GM12801 (cell line): ENCODE results near the gene CHRNB2.

Experiments used
- TF ChIP-seq, protein P1 (sequence below): IDR thresholded peaks from one replicate; pipeline ENCODE4 v1.5.1; 2011; ENCODE audit warnings: control low read depth; ENCODE audit not compliant: insufficient read length; ENCODE audit errors: extremely low read depth

CHRNB2 gene

DNA sequence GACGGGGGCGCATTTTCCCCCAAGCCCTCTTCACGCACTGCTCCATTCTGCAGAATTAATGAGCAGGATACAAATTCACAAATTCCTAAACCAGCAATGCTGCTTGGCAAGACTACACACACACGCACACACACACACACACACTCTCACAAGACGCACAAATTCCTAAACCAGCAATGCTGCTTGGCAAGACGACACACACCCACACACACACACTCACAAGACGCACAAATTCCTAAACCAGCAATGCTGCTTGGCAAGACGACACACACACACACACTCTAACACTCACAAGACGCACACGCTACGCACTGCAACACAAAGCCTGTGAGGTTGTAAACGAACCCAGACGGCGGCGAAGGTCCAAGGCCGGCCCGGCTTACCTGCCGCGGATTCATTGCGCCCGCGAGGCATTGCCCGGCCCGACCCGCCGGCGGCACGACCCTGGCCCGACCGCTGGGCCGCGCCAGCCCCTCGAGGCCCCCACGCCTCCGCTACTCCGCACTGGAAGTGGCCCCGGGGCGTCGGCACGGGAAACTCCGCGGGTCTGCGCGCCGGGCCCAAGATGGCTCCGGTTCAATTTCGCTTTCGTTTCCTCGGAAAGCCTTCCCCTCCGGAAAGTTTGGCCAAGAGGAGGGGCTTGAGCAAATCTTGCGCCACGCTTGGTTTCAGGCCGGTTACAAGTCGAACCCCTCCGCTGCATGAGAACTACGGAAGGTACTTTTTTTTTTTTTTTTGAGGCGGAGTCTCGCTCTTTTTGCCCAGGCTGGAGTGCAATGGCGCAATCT lies 40.2 kb downstream of the CHRNB2 start, which contains the start of gene ADAR:
Gene ADAR, minus strand, starts transcription at position 578 of the 788 bp plus-strand sequence. Its CDS starts 180 bp downstream, at position 398.
- TF ChIP-seq, protein P1, sequence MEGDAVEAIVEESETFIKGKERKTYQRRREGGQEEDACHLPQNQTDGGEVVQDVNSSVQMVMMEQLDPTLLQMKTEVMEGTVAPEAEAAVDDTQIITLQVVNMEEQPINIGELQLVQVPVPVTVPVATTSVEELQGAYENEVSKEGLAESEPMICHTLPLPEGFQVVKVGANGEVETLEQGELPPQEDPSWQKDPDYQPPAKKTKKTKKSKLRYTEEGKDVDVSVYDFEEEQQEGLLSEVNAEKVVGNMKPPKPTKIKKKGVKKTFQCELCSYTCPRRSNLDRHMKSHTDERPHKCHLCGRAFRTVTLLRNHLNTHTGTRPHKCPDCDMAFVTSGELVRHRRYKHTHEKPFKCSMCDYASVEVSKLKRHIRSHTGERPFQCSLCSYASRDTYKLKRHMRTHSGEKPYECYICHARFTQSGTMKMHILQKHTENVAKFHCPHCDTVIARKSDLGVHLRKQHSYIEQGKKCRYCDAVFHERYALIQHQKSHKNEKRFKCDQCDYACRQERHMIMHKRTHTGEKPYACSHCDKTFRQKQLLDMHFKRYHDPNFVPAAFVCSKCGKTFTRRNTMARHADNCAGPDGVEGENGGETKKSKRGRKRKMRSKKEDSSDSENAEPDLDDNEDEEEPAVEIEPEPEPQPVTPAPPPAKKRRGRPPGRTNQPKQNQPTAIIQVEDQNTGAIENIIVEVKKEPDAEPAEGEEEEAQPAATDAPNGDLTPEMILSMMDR: no peak

DNA sequence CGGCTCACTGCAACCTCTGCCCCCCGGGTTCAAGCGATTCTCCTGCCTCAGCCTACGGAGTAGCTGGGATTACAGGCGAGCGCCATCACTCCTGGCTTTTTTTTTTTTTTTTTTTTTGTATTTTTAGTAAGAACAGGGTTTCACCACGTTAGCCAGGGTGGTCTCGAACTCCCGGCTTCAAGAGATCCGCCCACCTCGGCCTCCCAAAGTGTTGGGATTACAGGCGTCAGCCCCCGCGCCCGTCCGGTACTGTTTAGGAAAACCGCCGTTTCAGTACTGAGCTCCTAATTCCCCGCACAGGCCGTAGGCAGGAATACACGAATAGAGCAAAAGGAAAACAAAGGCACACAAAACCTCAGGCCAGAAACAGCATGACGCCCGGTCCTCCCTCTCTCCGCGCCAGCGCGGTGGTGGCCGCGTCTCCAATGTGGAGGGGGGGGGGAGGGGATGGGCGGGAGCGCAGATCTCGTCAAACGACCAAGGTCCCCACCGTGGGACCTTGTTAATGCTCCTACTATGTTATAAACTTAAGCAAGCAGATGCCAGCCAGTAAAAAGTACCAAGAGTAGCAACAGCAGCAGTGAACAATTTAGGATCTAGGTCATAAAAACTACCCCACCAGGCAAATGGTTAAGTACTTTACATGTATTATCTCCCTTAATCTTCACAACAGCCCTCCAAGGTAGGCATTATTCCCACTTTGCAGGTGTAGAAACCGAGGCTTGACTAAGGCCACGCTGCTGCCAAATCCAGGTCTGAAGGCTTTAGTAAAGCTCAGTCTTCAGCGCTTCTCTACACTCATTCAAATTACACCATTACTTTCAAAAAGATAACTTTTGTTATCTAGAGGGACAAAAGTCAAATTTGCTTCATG lies 41.1 kb downstream of the CHRNB2 start:
- TF ChIP-seq, protein P1: no peak

DNA sequence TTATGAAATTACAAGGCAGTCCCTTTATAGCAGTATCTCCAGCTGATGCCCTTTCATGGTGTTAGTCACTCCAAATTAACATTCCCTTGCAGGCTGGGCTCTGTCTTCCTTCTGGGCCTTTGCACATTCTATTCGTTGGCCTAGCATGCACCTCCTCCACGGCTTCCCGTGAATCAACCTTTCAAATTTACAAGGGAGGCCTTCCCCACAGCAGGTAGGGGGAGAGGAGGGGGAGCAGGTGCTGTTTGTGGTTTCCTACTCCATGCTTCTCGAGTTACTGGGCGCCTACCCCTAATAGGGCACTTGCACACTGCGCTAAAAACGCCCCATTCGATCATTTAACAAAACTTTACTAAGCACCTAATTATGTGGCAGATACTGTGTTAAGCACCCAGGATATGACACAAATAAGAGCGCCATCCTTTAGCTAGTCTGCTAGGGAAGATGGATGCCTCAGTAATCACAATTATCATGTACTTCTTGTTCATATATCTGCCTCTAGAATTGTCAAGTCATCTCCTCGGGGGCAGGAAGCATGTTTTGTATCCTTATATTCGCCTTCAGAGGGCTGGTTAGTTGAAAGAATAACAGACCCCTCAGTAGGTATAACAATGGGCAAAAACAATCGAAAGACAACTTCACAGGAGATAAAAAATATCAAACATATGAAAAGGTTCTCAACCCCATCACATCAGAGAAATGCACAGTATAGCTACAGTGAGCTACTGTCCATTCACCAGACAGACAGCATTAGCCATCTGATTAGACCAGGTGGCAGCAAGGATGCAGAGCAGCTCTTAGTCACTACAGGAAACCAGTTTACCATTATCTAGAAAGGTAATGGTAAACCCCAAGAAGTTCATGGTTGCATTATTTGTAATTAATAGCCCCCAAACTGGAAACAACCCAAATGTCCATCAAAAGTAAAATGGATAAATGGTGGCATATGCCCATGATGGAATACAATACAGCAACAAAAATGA lies 42.1 kb downstream of the CHRNB2 start:
- TF ChIP-seq, protein P1: no peak

DNA sequence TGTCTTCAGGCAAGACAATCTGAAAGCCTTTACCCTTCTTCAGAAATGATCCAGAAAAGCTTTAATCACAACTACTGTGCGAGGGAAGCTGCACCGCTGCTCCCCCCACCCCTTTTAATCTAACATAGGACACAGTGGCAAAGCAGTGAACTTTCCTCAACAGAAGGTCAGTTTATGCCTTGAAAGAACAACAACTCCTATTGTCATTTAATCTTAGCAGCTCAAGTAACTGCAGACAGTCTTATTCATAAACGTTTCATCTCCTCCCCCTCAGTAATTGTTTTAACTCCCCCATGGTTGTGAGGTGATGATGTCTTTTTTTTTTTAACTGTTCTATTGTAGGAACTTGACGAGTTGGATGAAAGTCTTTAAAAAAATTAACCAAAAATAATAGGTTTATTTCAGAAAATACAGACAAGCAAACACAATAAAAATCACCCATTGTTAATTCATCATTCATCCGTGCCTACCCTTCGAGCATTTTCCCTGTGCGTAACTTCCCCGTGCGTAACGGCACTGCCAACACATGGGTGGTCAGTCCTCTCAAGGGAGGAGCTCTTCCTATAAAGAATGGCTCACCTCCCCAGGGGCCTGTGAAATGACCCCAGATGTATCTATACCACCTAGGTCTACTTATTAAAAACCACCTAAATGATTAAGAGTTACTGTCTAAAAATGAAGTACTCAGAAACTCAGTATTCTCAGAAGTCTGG lies 43.7 kb downstream of the CHRNB2 start:
- TF ChIP-seq, protein P1: no peak

DNA sequence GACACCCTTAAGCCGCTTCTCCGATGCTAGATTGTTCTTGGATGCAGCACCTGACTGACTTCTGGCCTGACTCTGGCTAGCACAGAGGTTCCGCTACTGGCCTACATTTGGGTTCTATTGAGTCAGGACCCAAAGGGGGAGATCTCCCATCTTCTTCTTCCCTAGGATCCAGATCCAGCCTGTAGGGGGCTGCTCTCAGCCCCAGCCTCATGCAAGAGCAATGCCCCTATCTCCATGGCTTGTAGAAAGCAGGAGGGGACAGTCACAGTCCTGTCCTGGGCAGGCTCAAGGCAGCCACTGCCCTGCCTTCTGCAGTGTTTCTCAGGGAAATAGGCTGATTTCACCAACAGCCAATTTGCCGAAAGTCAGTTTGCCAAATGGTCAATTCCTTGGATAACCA lies 46.7 kb downstream of the CHRNB2 start:
- TF ChIP-seq, protein P1: no peak

DNA sequence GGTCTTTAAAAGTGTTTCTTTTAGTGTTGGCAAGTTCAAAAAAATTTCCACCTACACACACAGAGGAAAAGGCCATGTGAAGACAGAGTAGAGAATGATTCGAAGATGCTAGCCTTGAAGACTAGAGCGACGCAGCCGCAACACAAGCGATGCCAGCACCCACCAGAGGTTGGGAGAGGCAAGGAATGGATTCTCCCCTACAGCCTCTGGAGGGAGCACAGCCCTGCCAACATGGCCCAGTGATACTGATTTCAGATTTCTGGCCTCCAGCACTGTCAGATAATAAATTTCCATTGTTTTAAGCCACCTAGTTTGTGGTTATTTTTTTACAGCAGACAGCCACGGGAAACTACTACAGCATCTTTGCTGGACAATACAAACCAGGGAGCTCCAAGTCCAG lies 47.3 kb downstream of the CHRNB2 start:
- TF ChIP-seq, protein P1: no peak
